Measurements from ENCODE around the gene MAN1C1. TPM values are rescaled to one million over a fixed set of nuclear protein-coding genes. Genes with fewer than 3 reads are reported as not detected.

Gene MAN1C1
- total and polyA plus RNA-seq, 9 of the 15 experiments (the other 6 are each of a cell fraction or from before 2014, with no cell fraction given) = 0.04 to 0.44 (median 0.10) TPM; not detected in 3

- TF ChIP-seq ZNF407 (IDR thresholded peaks at IDR 0.05; ENCODE audit: low read depth) = 0 out of 2 replicates have a peak, but pooled peaks have one; percentile 31
- peak; percentile 59; the same call in 1 of the 2 replicates for TF ChIP-seq SMARCA5 (IDR thresholded peaks at IDR 0.05)
- TF ChIP-seq MBD2 (IDR thresholded peaks at IDR 0.05; ENCODE audit: borderline replicate concordance, low read depth) = no peak
- peak; percentile 68; the same call in 1 of the 2 replicates for TF ChIP-seq CTBP1 (IDR thresholded peaks at IDR 0.05; ENCODE audit: borderline replicate concordance)
- peak; percentile 35; the same call in 1 of the 2 replicates for TF ChIP-seq SMARCA4 (IDR thresholded peaks at IDR 0.05)
- TF ChIP-seq PBX2 (CRISPR knock-in tag; IDR thresholded peaks at IDR 0.05; ENCODE audit: low read depth) = no peak
- TF ChIP-seq PBX2 (tag; conservative IDR thresholded peaks at IDR 0.05; ENCODE audit: low read depth) = 0 out of 2 replicates have a peak, but pooled peaks have one; percentile 31
- peak; percentile 61 for TF ChIP-seq TCF3 (CRISPR knock-in tag; IDR thresholded peaks at IDR 0.05)
- peak; percentile 73 for TF ChIP-seq PKNOX1 (IDR thresholded peaks at IDR 0.05)
- 0 out of 2 replicates have a peak, but pooled peaks have one; percentile 32 for TF ChIP-seq RNF2 (IDR thresholded peaks at IDR 0.05)
- TF ChIP-seq ARID1B (IDR thresholded peaks at IDR 0.05) = peak; percentile 55
- TF ChIP-seq SRF (CRISPR knock-in tag; IDR thresholded peaks at IDR 0.05) = peak in 1 of 2 experiments; percentile 75; a peak in 2 of 4 replicates
- peak in 1 of 2 experiments; percentile 22; a peak in 2 of 4 replicates for TF ChIP-seq RAD21 (CRISPR knock-in tag; conservative IDR thresholded peaks at IDR 0.05 in 1 of 2, IDR thresholded peaks at IDR 0.05 in 1 of 2)
- TF ChIP-seq ESRRA (IDR thresholded peaks at IDR 0.05; ENCODE audit: borderline replicate concordance, low read depth) = peak; percentile 74; the same call in 1 of the 2 replicates
- no peak for TF ChIP-seq GMEB1 (CRISPR knock-in tag; IDR thresholded peaks at IDR 0.05)
Observed at GRCh38 chr1:25784575-25785051, 168.0 kb downstream of the MAN1C1 start (continued).
